Cardiac ventricle fibroblast (primary cell): ENCODE measurements around the gene SEC22A. TPM values are rescaled to one million over a fixed set of nuclear protein-coding genes. Genes with fewer than 3 reads are reported as not detected.

ENCODE experiments used
- total RNA-seq: library from RNA; depleted of rRNA; stranded (reverse); fragments of >200 nt; gene quantifications from 2 replicates; pipeline ENCODE4 v1.2.3, GENCODE V29; 2015

The SEC22A gene
- 27.7 and 36.3 TPM in 2 replicates for total RNA-seq

DNA sequence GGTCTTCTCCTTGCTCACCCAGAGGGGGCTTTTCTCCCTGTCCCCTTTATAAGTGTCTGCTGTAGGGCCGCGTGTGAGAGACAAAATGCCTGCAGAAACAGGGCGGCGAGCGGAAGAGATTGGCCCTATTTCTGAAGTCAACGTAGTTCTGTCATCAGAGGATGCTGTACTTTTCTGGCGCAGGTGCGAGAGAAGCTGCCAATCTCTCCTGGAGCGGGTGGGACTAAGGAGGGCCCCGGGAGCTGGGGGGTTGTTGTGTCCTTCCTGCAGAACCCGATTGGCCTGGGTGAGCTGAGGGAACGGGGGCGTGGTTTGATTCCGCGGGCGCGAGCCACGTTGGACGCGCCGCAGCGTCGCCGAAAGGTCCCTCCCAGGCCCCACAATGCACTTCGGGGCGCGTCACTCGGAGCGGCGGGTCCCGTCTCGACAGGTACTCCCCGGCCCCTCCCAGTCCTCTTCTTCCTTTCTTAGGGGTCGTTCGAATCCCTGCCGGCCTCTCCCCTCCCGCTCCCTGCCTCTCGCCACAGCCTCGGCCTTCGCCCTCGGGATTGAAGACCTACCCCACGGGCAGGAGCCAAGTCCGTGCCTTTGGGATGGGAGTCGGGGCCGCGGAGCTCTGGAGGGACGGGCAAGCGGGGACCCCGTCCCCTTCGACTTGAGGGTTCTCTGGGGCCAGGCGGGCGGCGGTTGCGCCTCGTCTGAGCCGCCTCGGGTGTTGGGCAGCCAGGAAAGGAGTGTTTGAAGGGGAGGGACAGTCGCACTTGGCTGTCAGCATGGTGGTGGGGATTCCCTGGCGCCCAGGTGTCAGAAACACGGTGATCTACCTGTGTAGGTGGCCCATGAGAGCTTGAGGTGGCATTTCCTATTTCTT lies at the start of gene SEC22A:
Gene SEC22A, plus strand, starts transcription at position 387 of the 871 bp plus-strand sequence. CDS start 7,275 bp downstream, outside the sequence.

Other genes with a start within 250 kb of the SEC22A start
- gene SEMA5B, start 174.2 kb upstream of the SEC22A start, total RNA-seq: not detected in 2 replicates
- 62.2 and 77.1 TPM in 2 replicates for gene PDIA5, start 134.9 kb upstream of the SEC22A start, total RNA-seq
- 0.37 and 1.2 TPM in 2 replicates for gene ADCY5, start 247.1 kb downstream of the SEC22A start, total RNA-seq